Thoracic aorta (tissue), 2 donors: ENCODE results near the gene SLC9A5. TPM values are rescaled to one million over a fixed set of nuclear protein-coding genes. Genes with fewer than 3 reads are reported as not detected.

Source experiments
- ATAC-seq: fragments of 150-250 bp; one replicate; pipeline ENCODE4 v1.8.0; 2017; ENCODE audit warnings: low read depth; ENCODE audit not compliant: insufficient number of reproducible peaks, low FRiP score
- DNase-seq: peaks from one replicate; pipeline ENCODE4 v3.0.0-alpha.2; 2020; ENCODE audit warnings: low spot score
- H3K27ac ChIP-seq, 2 donors: fragments of 200-600 bp; sonication (generic); 1 replicate in 1 of 2; 2 replicates in 1 of 2; pipeline ENCODE4 v1.5.1; 2016; ENCODE audit warnings: mild to moderate bottlenecking in 2 of 2, moderate library complexity in 2 of 2
- H3K27me3 ChIP-seq: fragments of 200-600 bp; sonication (generic); replicated peaks from 2 replicates; pipeline ENCODE4 v1.6.0; 2016; ENCODE audit warnings: mild to moderate bottlenecking; ENCODE audit not compliant: insufficient read depth
- H3K36me3 ChIP-seq: fragments of 200-600 bp; sonication (generic); one replicate; pipeline ENCODE4 v1.5.1; 2016
- H3K4me1 ChIP-seq, 2 donors: fragments of 200-600 bp; sonication (generic); 1 replicate in 1 of 2; 2 replicates in 1 of 2; pipeline versions ENCODE4 v1.5.1 to v1.6.0; 2016; ENCODE audit warnings: low read depth in 2 of 2, mild to moderate bottlenecking in 1 of 2; ENCODE audit not compliant: control insufficient read depth in 1 of 2
- H3K4me3 ChIP-seq: fragments of 200-600 bp; sonication (generic); 2 replicates; pipeline ENCODE4 v1.5.1; 2016; ENCODE audit warnings: mild to moderate bottlenecking
- H3K9me3 ChIP-seq: fragments of 200-600 bp; sonication (generic); 2 replicates; pipeline ENCODE4 v1.5.1; 2016
- total RNA-seq, 2 donors: library from RNA; depleted of rRNA; stranded (reverse); fragments of >200 nt; gene quantifications; one replicate each; pipeline versions ENCODE4 v1.1.0 to v1.2.3, GENCODE V29; 2016
- TF ChIP-seq, protein P1 (sequence below): fragments of 200-600 bp; sonication (generic); IDR thresholded peaks from one replicate; pipeline ENCODE4 v1.5.1; 2019; ENCODE audit warnings: antibody characterized with exemption

Gene SLC9A5
- total RNA-seq, 2 donors from 2014 or later, result 1.4 to 1.8 TPM

DNA sequence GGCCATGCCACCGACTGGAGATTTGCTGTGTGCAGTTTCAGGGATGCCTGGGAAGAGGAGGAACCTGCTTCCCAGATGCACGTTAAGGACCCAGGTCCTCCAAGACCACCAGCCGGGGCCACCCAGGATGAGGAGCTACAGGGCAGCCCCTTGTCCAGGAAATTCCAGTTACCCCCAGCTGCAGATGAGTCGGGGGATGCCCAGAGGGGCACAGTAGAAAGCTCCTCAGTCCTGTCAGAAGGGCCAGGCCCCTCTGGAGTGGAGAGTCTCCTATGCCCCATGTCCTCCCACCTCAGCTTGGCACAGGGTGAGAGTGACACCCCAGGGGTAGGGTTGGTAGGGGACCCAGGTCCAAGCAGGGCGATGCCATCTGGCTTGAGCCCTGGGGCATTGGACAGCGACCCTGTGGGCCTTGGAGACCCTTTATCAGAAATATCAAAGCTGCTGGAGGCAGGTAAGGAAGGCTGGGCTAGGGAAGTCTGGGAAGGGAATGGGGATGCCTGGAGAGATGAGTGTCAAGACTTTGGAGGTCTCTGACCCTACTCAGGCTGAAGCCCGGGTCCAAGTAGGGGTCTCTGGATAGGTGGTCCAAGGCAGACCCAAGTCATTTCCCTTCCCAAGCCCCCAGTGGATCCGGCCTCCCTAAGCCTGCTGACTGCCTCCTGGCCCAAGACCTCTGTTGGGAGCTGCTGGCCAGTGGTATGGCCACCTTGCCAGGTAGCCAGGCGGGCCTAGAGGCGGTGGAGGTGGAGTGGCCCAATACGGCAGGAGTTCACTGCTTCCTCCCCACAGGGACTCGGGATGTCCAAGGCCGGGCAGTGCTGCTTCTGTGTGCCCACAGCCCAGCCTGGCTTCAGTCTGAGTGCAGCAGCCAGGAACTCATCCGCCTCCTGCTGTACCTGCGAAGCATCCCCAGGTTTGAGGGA, 31.6 kb downstream of the SLC9A5 start:
- no peak overlapping the region for H3K4me3 ChIP-seq
- peaks cover 16 to 30% of the 10 kb centered on the region in 2 donors for H3K4me1 ChIP-seq
- no peak for DNase-seq
- H3K9me3 ChIP-seq, result no peaks in the 10 kb centered on the region
- no peak for ATAC-seq
- H3K27me3 ChIP-seq, result no peaks in the 10 kb centered on the region
- H3K36me3 ChIP-seq, result no peaks in the 10 kb centered on the region
- TF ChIP-seq, protein P1, sequence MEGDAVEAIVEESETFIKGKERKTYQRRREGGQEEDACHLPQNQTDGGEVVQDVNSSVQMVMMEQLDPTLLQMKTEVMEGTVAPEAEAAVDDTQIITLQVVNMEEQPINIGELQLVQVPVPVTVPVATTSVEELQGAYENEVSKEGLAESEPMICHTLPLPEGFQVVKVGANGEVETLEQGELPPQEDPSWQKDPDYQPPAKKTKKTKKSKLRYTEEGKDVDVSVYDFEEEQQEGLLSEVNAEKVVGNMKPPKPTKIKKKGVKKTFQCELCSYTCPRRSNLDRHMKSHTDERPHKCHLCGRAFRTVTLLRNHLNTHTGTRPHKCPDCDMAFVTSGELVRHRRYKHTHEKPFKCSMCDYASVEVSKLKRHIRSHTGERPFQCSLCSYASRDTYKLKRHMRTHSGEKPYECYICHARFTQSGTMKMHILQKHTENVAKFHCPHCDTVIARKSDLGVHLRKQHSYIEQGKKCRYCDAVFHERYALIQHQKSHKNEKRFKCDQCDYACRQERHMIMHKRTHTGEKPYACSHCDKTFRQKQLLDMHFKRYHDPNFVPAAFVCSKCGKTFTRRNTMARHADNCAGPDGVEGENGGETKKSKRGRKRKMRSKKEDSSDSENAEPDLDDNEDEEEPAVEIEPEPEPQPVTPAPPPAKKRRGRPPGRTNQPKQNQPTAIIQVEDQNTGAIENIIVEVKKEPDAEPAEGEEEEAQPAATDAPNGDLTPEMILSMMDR, result no peak
- H3K27ac ChIP-seq, result no peak overlapping the region

DNA sequence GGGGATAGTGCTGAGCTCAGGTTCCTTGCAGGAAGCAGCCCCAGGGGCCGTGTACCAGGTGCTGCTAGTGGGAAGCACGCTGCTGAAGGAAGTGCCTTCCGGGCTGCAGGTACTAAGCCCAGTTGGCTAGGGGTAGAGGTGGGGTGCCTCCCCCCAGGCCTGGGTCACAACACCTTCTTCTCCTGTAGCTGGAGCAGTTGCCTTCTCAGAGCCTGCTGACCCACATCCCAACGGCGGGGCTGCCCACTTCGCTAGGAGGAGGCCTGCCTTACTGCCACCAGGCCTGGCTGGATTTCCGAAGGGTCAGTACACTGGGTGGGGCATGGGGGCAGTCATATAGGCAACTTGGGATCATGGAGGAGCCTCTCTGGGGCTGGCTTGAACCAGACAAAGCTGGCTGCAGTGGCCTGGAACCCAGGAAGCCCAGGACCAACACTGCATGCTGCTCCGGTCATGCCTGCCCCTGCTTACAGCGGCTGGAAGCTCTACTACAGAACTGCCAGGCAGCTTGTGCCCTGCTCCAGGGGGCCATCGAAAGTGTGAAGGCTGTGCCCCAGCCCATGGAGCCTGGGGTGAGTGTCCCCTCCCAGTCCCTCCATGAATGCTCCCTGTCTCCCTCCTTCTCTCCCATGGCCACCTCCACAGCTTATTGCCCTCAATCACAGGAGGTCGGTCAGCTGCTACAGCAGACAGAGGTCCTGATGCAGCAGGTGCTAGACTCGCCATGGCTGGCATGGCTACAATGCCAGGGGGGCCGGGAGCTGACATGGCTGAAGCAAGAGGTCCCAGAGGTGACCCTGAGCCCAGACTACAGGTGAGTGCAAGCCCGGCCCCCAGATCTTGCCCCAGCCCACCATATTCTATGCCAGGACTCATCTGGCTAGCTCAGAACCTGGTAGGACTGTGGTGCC, 33.0 kb downstream of the SLC9A5 start:
- no peaks in the 10 kb centered on the region for H3K27me3 ChIP-seq
- H3K4me3 ChIP-seq, result no peak overlapping the region
- no peaks in the 10 kb centered on the region for H3K9me3 ChIP-seq
- ATAC-seq, result no peak
- TF ChIP-seq, protein P1, result no peak
- peaks cover 16 to 30% of the 10 kb centered on the region in 2 donors for H3K4me1 ChIP-seq
- no peak overlapping the region for H3K27ac ChIP-seq
- H3K36me3 ChIP-seq, result no peaks in the 10 kb centered on the region
- no peak for DNase-seq

DNA sequence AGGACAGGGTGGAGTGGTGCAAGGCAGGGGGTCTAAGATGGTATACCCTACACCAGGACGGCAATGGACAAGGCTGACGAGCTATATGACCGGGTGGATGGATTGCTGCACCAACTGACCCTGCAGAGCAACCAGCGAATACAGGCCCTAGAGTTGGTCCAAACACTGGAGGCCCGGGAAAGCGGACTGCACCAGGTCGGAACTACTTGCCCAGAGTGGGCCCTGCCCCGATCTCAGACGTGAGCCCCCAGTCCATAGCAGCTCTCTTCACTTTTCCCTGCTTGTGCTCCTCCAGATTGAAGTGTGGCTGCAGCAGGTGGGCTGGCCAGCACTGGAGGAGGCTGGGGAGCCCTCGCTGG, 33.6 kb downstream of the SLC9A5 start:
- Histone ChIP-seq H3K4me1 (peaks cover 12 to 28% of the 10 kb centered on the region in 2 donors), H3K4me3 (no peak overlapping the region), H3K27me3 (no peaks in the 10 kb centered on the region), H3K9me3 (no peaks in the 10 kb centered on the region), H3K36me3 (no peaks in the 10 kb centered on the region), H3K27ac (no peak overlapping the region)
- TF ChIP-seq, protein P1, result no peak
- ATAC-seq (no peak), DNase-seq (no peak)

DNA sequence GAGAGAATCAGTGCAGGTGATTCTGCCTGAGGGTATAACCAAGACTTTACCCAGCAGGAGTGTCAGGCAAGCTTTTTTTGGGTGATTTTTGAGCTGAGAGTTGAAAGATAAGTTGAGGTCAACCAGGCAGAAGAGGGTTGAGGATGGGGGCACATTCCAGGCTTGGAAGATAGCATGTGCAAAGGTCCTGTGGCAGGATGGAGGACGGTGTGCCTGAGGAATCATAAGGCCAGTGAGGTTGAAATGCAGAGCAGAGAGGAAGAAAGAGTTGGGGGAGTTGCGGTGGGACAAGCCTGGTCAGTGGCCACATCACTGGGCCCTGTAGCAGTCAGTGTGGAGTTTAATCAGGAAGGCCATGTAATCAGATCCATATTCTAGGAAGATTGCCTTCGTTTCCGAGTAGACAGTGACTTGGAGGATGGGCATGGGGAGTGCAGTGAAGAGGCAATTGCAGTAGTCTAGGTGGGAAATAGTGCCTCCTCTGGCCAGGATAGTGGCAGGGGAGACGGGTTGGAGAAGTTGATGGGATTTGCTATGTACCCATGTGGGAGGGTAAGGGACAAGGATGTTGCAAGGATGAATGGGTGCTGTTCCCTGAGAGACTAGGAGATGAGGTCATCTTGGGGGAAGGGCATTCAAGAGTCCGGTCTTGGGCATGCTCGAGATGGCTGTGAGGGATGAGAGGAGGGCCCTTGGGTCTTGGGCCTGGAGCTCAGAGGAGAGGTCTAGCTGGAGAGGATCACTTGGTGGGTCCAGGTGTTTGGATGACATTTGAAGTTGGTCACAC, 34.5 kb downstream of the SLC9A5 start:
- Histone ChIP-seq H3K9me3 (no peaks in the 10 kb centered on the region), H3K27me3 (no peaks in the 10 kb centered on the region), H3K27ac (no peak overlapping the region), H3K4me1 (peaks cover 3 to 20% of the 10 kb centered on the region in 2 donors), H3K36me3 (no peaks in the 10 kb centered on the region), H3K4me3 (no peak overlapping the region)
- DNase-seq, result no peak
- ATAC-seq, result no peak
- TF ChIP-seq, protein P1, result no peak
